ENCODE results near the gene XPR1.

The XPR1 gene

DNA sequence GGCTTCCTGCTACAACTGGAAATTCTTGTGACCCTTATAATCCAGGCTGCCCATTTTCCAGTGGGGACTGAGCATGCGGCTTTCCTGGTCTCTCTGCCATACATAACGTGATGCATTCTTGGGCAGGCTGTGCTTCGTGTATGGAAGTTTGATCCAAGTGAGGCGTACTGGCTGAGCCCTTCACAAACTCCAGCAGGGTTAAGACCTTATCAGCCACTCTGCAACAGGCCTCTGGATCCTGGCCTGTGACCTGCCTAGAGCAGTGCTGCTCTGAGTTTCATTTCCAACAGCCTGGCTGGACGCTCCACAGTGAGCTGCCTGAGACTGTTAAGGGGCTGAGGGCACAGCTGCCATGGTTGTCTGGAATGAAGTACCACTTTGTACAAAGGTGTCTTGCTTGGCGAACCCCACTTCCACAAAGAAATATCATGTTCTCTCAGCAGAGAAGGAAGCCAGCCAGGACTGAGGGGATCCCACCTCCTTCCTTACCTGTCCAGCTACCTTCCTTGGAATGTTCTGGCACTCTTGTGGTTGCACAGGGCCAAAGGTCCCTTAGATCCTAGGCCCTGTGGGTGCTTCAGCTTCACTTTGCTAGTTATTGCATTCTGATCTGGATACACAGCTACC lies 28.5 kb upstream of the XPR1 start:
- no peak overlapping the region for H3K4me3 ChIP-seq (ENCODE audit: control insufficient read depth, low read depth, low read length)
- TF ChIP-seq, protein P1, sequence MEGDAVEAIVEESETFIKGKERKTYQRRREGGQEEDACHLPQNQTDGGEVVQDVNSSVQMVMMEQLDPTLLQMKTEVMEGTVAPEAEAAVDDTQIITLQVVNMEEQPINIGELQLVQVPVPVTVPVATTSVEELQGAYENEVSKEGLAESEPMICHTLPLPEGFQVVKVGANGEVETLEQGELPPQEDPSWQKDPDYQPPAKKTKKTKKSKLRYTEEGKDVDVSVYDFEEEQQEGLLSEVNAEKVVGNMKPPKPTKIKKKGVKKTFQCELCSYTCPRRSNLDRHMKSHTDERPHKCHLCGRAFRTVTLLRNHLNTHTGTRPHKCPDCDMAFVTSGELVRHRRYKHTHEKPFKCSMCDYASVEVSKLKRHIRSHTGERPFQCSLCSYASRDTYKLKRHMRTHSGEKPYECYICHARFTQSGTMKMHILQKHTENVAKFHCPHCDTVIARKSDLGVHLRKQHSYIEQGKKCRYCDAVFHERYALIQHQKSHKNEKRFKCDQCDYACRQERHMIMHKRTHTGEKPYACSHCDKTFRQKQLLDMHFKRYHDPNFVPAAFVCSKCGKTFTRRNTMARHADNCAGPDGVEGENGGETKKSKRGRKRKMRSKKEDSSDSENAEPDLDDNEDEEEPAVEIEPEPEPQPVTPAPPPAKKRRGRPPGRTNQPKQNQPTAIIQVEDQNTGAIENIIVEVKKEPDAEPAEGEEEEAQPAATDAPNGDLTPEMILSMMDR (IDR thresholded peaks at IDR 0.05; ENCODE audit: control insufficient read depth, insufficient read depth, low read depth, low read length, missing control alignments), result no peak
- DNase-seq (ENCODE audit: low read depth), result no peak

DNA sequence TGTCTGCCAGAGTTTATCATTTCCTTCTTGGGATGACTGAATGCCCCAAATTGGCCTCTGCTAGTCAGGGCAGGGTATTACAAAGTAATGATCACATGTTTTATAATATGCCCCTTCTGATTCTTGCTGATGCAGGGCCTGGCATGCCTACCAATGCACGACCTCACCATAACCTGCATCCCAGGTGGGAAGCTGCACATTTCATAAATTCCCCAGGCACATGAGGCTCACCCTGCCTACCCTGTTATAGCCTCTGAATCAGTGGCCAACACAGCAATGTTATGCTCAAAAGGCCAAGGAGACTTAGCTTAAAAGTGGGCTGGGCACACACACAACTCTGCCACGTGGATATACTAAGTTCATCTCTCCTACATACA lies 28.0 kb upstream of the XPR1 start:
- no peak for DNase-seq (ENCODE audit: low read depth)
- TF ChIP-seq, protein P1 (IDR thresholded peaks at IDR 0.05; ENCODE audit: control insufficient read depth, insufficient read depth, low read depth, low read length, missing control alignments), result no peak

DNA sequence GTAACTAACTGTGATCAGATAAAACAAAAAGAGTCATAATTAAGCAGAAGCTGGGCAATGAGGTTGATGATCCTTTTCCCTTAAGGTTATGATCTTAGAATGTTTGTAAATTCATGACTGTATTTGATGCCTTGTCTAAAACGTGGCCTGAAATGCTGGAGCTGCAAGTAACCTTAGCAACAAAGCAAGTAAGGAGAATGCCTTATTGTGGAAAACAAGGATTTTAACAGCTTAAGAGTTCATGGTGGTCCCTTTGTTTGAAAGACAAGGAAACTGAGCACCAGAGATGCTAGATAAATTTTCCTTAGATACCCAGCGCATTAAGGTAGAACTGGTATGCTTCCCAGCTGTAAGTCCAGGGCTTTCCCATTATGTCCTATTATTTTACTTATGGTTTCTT lies 25.7 kb upstream of the XPR1 start:
- TF ChIP-seq, protein P1 (IDR thresholded peaks at IDR 0.05; ENCODE audit: control insufficient read depth, insufficient read depth, low read depth, low read length, missing control alignments), result no peak
- DNase-seq (ENCODE audit: low read depth), result no peak
- no peak overlapping the region for H3K4me3 ChIP-seq (ENCODE audit: control insufficient read depth, low read depth, low read length)

More for the DNA sequence above, 28.0 kb upstream of the XPR1 start:
- H3K4me3 ChIP-seq (ENCODE audit: control insufficient read depth, low read depth, low read length), result no peak overlapping the region

DNA sequence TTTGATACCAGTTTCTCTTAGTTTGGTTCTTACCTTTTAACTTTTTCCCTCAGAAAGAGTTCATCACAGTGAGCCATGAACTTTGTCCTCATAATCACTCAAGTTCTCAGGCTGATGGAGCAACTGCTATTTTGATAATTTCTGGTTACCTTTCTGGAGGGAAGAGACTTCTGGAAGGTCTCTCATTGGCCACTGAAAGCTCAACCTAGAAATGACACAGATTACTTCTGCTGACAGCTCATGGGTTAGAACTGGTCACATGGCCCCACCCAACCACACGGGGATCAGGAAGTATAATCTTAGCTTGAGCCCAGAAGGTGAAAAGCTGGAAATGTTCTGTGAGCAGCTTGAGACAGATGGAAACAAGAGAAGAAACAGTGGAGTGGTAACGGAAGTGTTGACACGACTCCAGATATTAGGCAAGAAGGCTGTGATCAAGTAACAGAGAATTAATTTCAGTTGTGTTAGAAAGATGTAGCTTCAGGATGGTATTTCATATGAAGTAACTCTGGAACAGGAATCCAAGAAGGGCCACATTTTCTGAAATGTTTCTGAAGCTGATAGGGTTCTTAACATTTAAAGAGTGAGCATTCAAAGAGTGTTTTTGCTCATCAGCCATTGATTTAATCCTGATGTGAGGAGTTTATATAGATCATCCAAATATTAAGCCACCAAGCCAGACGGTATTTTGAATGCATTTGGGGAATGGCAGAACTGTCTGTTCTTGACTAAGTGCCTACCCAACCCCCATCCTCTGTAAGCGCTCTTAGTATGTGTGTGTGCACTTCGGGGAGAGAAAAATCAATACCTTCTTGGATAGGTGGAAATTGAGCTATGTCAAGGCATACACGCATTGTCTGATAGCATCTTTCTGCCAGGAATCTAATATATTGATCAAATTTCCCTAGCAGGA lies 21.9 kb upstream of the XPR1 start:
- no peak overlapping the region for H3K4me3 ChIP-seq (ENCODE audit: control insufficient read depth, low read depth, low read length)
- TF ChIP-seq, protein P1 (IDR thresholded peaks at IDR 0.05; ENCODE audit: control insufficient read depth, insufficient read depth, low read depth, low read length, missing control alignments), result no peak
- peak; percentile 31 for DNase-seq (ENCODE audit: low read depth)

DNA sequence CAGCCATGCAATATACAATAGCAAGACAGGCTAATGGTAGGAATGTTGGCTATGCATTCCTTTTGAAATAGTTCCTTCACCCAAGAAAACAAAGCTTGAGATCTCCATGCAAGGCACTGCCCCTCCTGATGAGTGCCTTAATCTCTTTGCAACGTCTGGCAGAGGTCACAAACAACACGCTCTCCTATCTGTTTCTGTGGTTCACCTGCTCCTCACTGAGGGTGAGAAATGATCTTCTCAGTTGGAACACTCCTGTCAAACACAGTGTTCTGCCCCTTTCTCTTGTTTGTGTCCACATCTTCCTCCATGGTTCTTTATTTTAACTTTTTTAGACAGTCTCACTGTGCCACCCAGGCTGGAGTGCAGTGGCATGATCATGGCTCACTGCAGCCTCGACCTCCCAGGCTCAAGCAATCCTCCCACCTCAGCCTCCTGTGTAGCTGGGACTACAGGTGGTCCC lies 21.2 kb upstream of the XPR1 start:
- TF ChIP-seq, protein P1 (IDR thresholded peaks at IDR 0.05; ENCODE audit: control insufficient read depth, insufficient read depth, low read depth, low read length, missing control alignments), result no peak
- H3K4me3 ChIP-seq (ENCODE audit: control insufficient read depth, low read depth, low read length), result no peak overlapping the region
- DNase-seq (ENCODE audit: low read depth), result no peak

DNA sequence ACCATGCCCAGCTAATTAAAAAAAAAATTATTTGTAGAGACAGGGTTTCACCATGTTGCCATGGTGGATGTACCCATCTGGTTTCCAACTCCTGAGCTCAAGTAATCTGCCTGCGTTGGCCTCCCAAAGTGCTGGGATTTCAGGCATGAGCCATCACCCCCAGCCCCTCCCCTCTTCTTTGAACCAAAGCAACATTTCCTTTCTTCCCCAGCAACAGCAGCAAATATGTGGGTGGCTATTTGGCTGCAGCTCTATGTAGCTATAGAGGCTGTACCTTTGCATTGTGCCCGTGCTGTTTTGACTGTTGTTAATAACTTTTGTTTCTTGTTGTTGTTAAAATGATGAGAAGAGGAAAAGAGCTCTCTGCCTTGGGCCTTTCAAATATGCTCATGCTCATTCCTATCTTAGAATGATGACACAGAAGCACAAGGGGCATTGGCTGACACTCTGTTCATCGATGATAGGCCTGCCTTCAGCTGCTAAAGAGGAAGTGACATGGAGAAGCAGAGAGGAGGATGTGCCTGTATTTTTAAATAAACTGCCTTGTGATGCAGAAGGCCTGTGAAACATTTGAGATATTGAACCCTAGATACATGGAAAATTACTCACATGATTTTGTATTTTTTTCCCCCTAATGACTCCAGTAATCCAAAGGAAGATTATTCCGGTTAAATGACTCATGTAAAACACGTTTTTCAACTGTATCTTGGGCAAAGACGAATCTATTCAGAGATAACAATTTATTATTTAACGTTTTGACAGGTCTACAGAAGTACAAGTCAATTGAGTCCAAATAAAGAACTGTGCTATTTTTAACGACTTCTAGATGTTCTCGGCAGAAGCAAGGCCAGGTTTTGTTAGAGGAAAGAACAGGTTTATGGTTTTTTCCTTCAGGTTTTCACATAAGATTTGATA lies 20.5 kb upstream of the XPR1 start:
- DNase-seq (ENCODE audit: low read depth), result no peak
- TF ChIP-seq, protein P1 (IDR thresholded peaks at IDR 0.05; ENCODE audit: control insufficient read depth, insufficient read depth, low read depth, low read length, missing control alignments), result no peak
- H3K4me3 ChIP-seq (ENCODE audit: control insufficient read depth, low read depth, low read length), result no peak overlapping the region
